Measurements from ENCODE around the gene RPS4Y2. TPM values are rescaled to one million over a fixed set of nuclear protein-coding genes. Genes with fewer than 3 reads are reported as not detected.

RPS4Y2 gene
- total RNA-seq (2014; rRNA removed; shearing (Covaris generic); ENCODE audit: low replicate concordance), result not detected in 2 replicates

- Histone ChIP-seq H3K9ac (ENCODE audit: low read length) (no peak within 1 kb of the TSS), H3K4me1 (ENCODE audit: low read length) (no peaks in the 10 kb centered on the region), H3K36me3 (ENCODE audit: insufficient read depth, low read length) (no peaks in the 10 kb centered on the region), H3K4me2 (ENCODE audit: low read depth, low read length, poor library complexity, severe bottlenecking) (no peak within 1 kb of the TSS), H3K27ac (ENCODE audit: low read length) (no peak within 1 kb of the TSS), H3K4me3 (ENCODE audit: low read length) (no peak within 1 kb of the TSS), H3K27me3 (ENCODE audit: low read length) (no peaks in the 10 kb centered on the region), H3K9me3 (ENCODE audit: low read length) (no peaks in the 10 kb centered on the region), H4K20me1 (ENCODE audit: insufficient read depth, low read depth, low read length) (no peaks in the 10 kb centered on the region), H2AFZ (ENCODE audit: low read length) (no peak within 1 kb of the TSS), H3K9me2 (replicated peaks; ENCODE audit: insufficient read depth, low read length) (no peaks in the 10 kb centered on the region), H3K79me2 (ENCODE audit: low read length) (no peaks in the 10 kb centered on the region)
- DNase-seq, result no peak
Observed at GRCh38 chrY:20755808-20756207, at the start of gene RPS4Y2. Gene RPS4Y2 (plus strand): TSS chrY:20756108. CDS start chrY:20756164, 56 bp downstream.

- no peak overlapping the region for H3K4me3 ChIP-seq (ENCODE audit: low read length)
- no peaks in the 10 kb centered on the region for H3K9me2 ChIP-seq (replicated peaks; ENCODE audit: insufficient read depth, low read length)
- no peak overlapping the region for H3K4me2 ChIP-seq (ENCODE audit: low read depth, low read length, poor library complexity, severe bottlenecking)
- DNase-seq, result no peak
- no peak overlapping the region for H2AFZ ChIP-seq (ENCODE audit: low read length)
- no peaks in the 10 kb centered on the region for H4K20me1 ChIP-seq (ENCODE audit: insufficient read depth, low read depth, low read length)
- H3K9ac ChIP-seq (ENCODE audit: low read length), result no peak overlapping the region
- no peaks in the 10 kb centered on the region for H3K9me3 ChIP-seq (ENCODE audit: low read length)
- no peaks in the 10 kb centered on the region for H3K79me2 ChIP-seq (ENCODE audit: low read length)
- H3K4me1 ChIP-seq (ENCODE audit: low read length), result no peaks in the 10 kb centered on the region
- H3K27me3 ChIP-seq (ENCODE audit: low read length), result no peaks in the 10 kb centered on the region
- H3K27ac ChIP-seq (ENCODE audit: low read length), result no peak overlapping the region
- no peaks in the 10 kb centered on the region for H3K36me3 ChIP-seq (ENCODE audit: insufficient read depth, low read length)
Observed at GRCh38 chrY:20714391-20714790, 41.5 kb upstream of the RPS4Y2 start.

GRCh38 chrY:20726184-20726907, 29.6 kb upstream of the RPS4Y2 start:
- Histone ChIP-seq H3K36me3 (ENCODE audit: insufficient read depth, low read length) (no peaks in the 10 kb centered on the region), H3K9ac (ENCODE audit: low read length) (no peak overlapping the region), H3K9me2 (replicated peaks; ENCODE audit: insufficient read depth, low read length) (no peaks in the 10 kb centered on the region), H3K27me3 (ENCODE audit: low read length) (no peaks in the 10 kb centered on the region), H2AFZ (ENCODE audit: low read length) (no peak overlapping the region), H3K4me2 (ENCODE audit: low read depth, low read length, poor library complexity, severe bottlenecking) (no peak overlapping the region), H3K79me2 (ENCODE audit: low read length) (no peaks in the 10 kb centered on the region), H3K4me1 (ENCODE audit: low read length) (no peaks in the 10 kb centered on the region), H4K20me1 (ENCODE audit: insufficient read depth, low read depth, low read length) (no peaks in the 10 kb centered on the region), H3K9me3 (ENCODE audit: low read length) (no peaks in the 10 kb centered on the region), H3K4me3 (ENCODE audit: low read length) (no peak overlapping the region), H3K27ac (ENCODE audit: low read length) (no peak overlapping the region)
- no peak for DNase-seq

- DNase-seq, result no peak
- H3K27me3 ChIP-seq (ENCODE audit: low read length), result no peaks in the 10 kb centered on the region
Observed at GRCh38 chrY:20735200-20735599, 20.7 kb upstream of the RPS4Y2 start.

GRCh38 chrY:20739806-20740205, 16.1 kb upstream of the RPS4Y2 start:
- no peaks in the 10 kb centered on the region for H3K27me3 ChIP-seq (ENCODE audit: low read length)
- no peak for DNase-seq
- H3K9me2 ChIP-seq (replicated peaks; ENCODE audit: insufficient read depth, low read length), result no peaks in the 10 kb centered on the region
- no peak overlapping the region for H3K9ac ChIP-seq (ENCODE audit: low read length)
- H4K20me1 ChIP-seq (ENCODE audit: insufficient read depth, low read depth, low read length), result no peaks in the 10 kb centered on the region
- H3K4me2 ChIP-seq (ENCODE audit: low read depth, low read length, poor library complexity, severe bottlenecking), result no peak overlapping the region
- H2AFZ ChIP-seq (ENCODE audit: low read length), result no peak overlapping the region
- no peak overlapping the region for H3K27ac ChIP-seq (ENCODE audit: low read length)
- H3K4me3 ChIP-seq (ENCODE audit: low read length), result no peak overlapping the region
- H3K4me1 ChIP-seq (ENCODE audit: low read length), result no peaks in the 10 kb centered on the region
- H3K79me2 ChIP-seq (ENCODE audit: low read length), result no peaks in the 10 kb centered on the region
- H3K9me3 ChIP-seq (ENCODE audit: low read length), result no peaks in the 10 kb centered on the region
- no peaks in the 10 kb centered on the region for H3K36me3 ChIP-seq (ENCODE audit: insufficient read depth, low read length)

More at GRCh38 chrY:20735200-20735599, 20.7 kb upstream of the RPS4Y2 start:
- Histone ChIP-seq H3K27ac (ENCODE audit: low read length) (no peak overlapping the region), H3K4me1 (ENCODE audit: low read length) (no peaks in the 10 kb centered on the region), H3K4me2 (ENCODE audit: low read depth, low read length, poor library complexity, severe bottlenecking) (no peak overlapping the region), H4K20me1 (ENCODE audit: insufficient read depth, low read depth, low read length) (no peaks in the 10 kb centered on the region), H2AFZ (ENCODE audit: low read length) (no peak overlapping the region), H3K4me3 (ENCODE audit: low read length) (no peak overlapping the region), H3K79me2 (ENCODE audit: low read length) (no peaks in the 10 kb centered on the region), H3K9me3 (ENCODE audit: low read length) (no peaks in the 10 kb centered on the region), H3K9ac (ENCODE audit: low read length) (no peak overlapping the region), H3K36me3 (ENCODE audit: insufficient read depth, low read length) (no peaks in the 10 kb centered on the region), H3K9me2 (replicated peaks; ENCODE audit: insufficient read depth, low read length) (no peaks in the 10 kb centered on the region)

GRCh38 chrY:20740609-20741008, 15.3 kb upstream of the RPS4Y2 start:
- H3K4me1 ChIP-seq (ENCODE audit: low read length), result no peaks in the 10 kb centered on the region
- no peaks in the 10 kb centered on the region for H3K79me2 ChIP-seq (ENCODE audit: low read length)
- no peaks in the 10 kb centered on the region for H4K20me1 ChIP-seq (ENCODE audit: insufficient read depth, low read depth, low read length)
- H3K9ac ChIP-seq (ENCODE audit: low read length), result no peak overlapping the region
- H3K27ac ChIP-seq (ENCODE audit: low read length), result no peak overlapping the region
- no peak overlapping the region for H2AFZ ChIP-seq (ENCODE audit: low read length)
- no peaks in the 10 kb centered on the region for H3K9me2 ChIP-seq (replicated peaks; ENCODE audit: insufficient read depth, low read length)
- H3K9me3 ChIP-seq (ENCODE audit: low read length), result no peaks in the 10 kb centered on the region
- no peak overlapping the region for H3K4me3 ChIP-seq (ENCODE audit: low read length)
- H3K36me3 ChIP-seq (ENCODE audit: insufficient read depth, low read length), result no peaks in the 10 kb centered on the region
- H3K4me2 ChIP-seq (ENCODE audit: low read depth, low read length, poor library complexity, severe bottlenecking), result no peak overlapping the region
- H3K27me3 ChIP-seq (ENCODE audit: low read length), result no peaks in the 10 kb centered on the region
- no peak for DNase-seq

GRCh38 chrY:20745060-20745459, 10.8 kb upstream of the RPS4Y2 start:
- H3K9me3 ChIP-seq (ENCODE audit: low read length), result no peaks in the 10 kb centered on the region
- no peak overlapping the region for H3K4me3 ChIP-seq (ENCODE audit: low read length)
- H3K9ac ChIP-seq (ENCODE audit: low read length), result no peak overlapping the region
- H4K20me1 ChIP-seq (ENCODE audit: insufficient read depth, low read depth, low read length), result no peaks in the 10 kb centered on the region
- H3K4me2 ChIP-seq (ENCODE audit: low read depth, low read length, poor library complexity, severe bottlenecking), result no peak overlapping the region
- H3K79me2 ChIP-seq (ENCODE audit: low read length), result no peaks in the 10 kb centered on the region
- no peak overlapping the region for H3K27ac ChIP-seq (ENCODE audit: low read length)
- no peaks in the 10 kb centered on the region for H3K36me3 ChIP-seq (ENCODE audit: insufficient read depth, low read length)
- H2AFZ ChIP-seq (ENCODE audit: low read length), result no peak overlapping the region
- no peaks in the 10 kb centered on the region for H3K9me2 ChIP-seq (replicated peaks; ENCODE audit: insufficient read depth, low read length)
- DNase-seq, result no peak
- H3K4me1 ChIP-seq (ENCODE audit: low read length), result no peaks in the 10 kb centered on the region
- H3K27me3 ChIP-seq (ENCODE audit: low read length), result no peaks in the 10 kb centered on the region

- H3K27ac ChIP-seq (ENCODE audit: low read length), result no peak overlapping the region
- no peak for DNase-seq
- no peak overlapping the region for H3K9ac ChIP-seq (ENCODE audit: low read length)
Observed at GRCh38 chrY:20746919-20747318, 9.0 kb upstream of the RPS4Y2 start.

More at GRCh38 chrY:20746919-20747318, 9.0 kb upstream of the RPS4Y2 start:
- Histone ChIP-seq H3K4me1 (ENCODE audit: low read length) (no peaks in the 10 kb centered on the region), H3K79me2 (ENCODE audit: low read length) (no peaks in the 10 kb centered on the region), H3K9me2 (replicated peaks; ENCODE audit: insufficient read depth, low read length) (no peaks in the 10 kb centered on the region), H3K4me3 (ENCODE audit: low read length) (no peak overlapping the region), H2AFZ (ENCODE audit: low read length) (no peak overlapping the region), H3K9me3 (ENCODE audit: low read length) (no peaks in the 10 kb centered on the region), H3K27me3 (ENCODE audit: low read length) (no peaks in the 10 kb centered on the region), H4K20me1 (ENCODE audit: insufficient read depth, low read depth, low read length) (no peaks in the 10 kb centered on the region), H3K4me2 (ENCODE audit: low read depth, low read length, poor library complexity, severe bottlenecking) (no peak overlapping the region), H3K36me3 (ENCODE audit: insufficient read depth, low read length) (no peaks in the 10 kb centered on the region)

All from Karpas-422 (cell line).